ENCODE results near the gene TBXAS1. TPM values are rescaled to one million over a fixed set of nuclear protein-coding genes. Genes with fewer than 3 reads are reported as not detected.

Gene TBXAS1
- total and polyA plus RNA-seq, 4 donors: 4.1 to 22.4 (median 12.2) TPM

DNA sequence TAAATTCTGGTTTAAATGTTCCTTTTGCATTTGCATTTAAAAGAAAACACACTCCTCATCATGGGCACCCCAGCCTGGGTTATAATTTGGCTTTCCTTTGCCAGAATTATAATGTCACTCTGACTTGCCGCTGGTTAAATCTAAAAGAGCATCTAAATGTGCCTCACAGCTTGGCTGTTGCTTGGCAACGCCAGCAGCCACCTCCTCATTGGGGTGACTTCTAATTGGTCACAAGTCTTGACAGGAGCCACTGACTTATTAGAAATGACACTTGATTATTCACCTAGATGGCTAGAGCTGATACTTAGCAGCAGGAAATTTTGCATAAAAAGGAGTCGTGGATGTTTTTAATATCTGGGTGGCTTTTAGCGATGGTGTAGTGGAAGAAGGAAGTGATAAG is 114.3 kb downstream of the TBXAS1 start:
- Histone ChIP-seq H3K9me3 (ENCODE audit: control insufficient read depth in 4 of 4, low read length in 3 of 4) (peaks cover 0 to 10% (median 2%) of the 10 kb centered on the region in 4 donors), H3K9ac (ENCODE audit: low read depth in 1 of 2, low read length in 2 of 2) (no peak overlapping the region), H3K36me3 (ENCODE audit: control insufficient read depth in 4 of 4, insufficient read depth in 3 of 4, low read depth in 1 of 4, low read length in 3 of 4) (no peaks in the 10 kb centered on the region), H3K27ac (ENCODE audit: low read depth in 1 of 2, low read length in 2 of 2) (no peak overlapping the region), H3K27me3 (ENCODE audit: control insufficient read depth in 4 of 4, insufficient read depth in 4 of 4, low read length in 3 of 4) (no peaks in the 10 kb centered on the region), H3K4me3 (ENCODE audit: low read depth in 1 of 3, low read length in 3 of 3) (no peak overlapping the region), H3K4me1 (ENCODE audit: control insufficient read depth in 4 of 4, insufficient read depth in 4 of 4, low read length in 3 of 4) (no peaks in the 10 kb centered on the region)
- no peak for DNase-seq (ENCODE audit: low spot score)
- TF ChIP-seq TAF1 (conservative IDR thresholded peaks at IDR 0.05): no peak
- TF ChIP-seq FOXA2 (IDR thresholded peaks at IDR 0.05): no peak
- TF ChIP-seq, protein P1, sequence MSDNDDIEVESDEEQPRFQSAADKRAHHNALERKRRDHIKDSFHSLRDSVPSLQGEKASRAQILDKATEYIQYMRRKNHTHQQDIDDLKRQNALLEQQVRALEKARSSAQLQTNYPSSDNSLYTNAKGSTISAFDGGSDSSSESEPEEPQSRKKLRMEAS (IDR thresholded peaks at IDR 0.05): no peak
- TF ChIP-seq NR2F2 (IDR thresholded peaks at IDR 0.05): no peak
- TF ChIP-seq FOXA1 (IDR thresholded peaks at IDR 0.05): no peak
- TF ChIP-seq, protein P2, sequence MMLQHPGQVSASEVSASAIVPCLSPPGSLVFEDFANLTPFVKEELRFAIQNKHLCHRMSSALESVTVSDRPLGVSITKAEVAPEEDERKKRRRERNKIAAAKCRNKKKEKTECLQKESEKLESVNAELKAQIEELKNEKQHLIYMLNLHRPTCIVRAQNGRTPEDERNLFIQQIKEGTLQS (IDR thresholded peaks at IDR 0.05): no peak
- 87% methylated on average over 4 of the region's 4 CpGs for WGBS

DNA sequence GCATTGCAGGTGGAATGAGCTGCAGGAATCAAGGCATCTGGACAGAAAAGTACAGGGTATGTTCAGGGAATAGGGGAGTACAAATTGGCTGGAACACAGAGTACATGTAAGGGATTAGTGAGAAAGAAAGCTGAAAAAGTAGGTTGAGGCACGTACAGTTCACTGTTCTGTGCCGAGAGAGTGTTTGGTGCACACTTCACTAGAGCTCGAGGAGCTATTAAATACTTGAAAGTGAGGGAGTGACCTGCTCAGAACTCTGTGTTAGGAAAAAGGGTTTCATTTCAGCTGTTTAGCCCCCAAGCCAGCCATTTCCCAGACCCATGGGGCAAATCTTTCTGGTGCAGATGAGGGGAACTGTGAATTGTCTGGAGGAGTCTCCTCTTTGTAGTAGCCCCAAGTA is 115.2 kb downstream of the TBXAS1 start:
- H3K9me3 ChIP-seq (ENCODE audit: control insufficient read depth in 4 of 4, low read length in 3 of 4): peaks cover 0 to 10% (median 2%) of the 10 kb centered on the region in 4 donors
- no peak for DNase-seq (ENCODE audit: low spot score)
- no peak for TF ChIP-seq HNF4A (conservative IDR thresholded peaks at IDR 0.05)
- TF ChIP-seq HNF4G (IDR thresholded peaks at IDR 0.05): no peak
- TF ChIP-seq, protein P2 (IDR thresholded peaks at IDR 0.05): no peak
- TF ChIP-seq RXRA (IDR thresholded peaks at IDR 0.05): no peak
- TF ChIP-seq SP1 (IDR thresholded peaks at IDR 0.05): no peak
- no peak for TF ChIP-seq FOXA2 (IDR thresholded peaks at IDR 0.05)
- no peak for TF ChIP-seq JUND (IDR thresholded peaks at IDR 0.05)
- no peak for TF ChIP-seq NR2F2 (IDR thresholded peaks at IDR 0.05)
- TF ChIP-seq, protein P3, sequence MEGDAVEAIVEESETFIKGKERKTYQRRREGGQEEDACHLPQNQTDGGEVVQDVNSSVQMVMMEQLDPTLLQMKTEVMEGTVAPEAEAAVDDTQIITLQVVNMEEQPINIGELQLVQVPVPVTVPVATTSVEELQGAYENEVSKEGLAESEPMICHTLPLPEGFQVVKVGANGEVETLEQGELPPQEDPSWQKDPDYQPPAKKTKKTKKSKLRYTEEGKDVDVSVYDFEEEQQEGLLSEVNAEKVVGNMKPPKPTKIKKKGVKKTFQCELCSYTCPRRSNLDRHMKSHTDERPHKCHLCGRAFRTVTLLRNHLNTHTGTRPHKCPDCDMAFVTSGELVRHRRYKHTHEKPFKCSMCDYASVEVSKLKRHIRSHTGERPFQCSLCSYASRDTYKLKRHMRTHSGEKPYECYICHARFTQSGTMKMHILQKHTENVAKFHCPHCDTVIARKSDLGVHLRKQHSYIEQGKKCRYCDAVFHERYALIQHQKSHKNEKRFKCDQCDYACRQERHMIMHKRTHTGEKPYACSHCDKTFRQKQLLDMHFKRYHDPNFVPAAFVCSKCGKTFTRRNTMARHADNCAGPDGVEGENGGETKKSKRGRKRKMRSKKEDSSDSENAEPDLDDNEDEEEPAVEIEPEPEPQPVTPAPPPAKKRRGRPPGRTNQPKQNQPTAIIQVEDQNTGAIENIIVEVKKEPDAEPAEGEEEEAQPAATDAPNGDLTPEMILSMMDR (IDR thresholded peaks at IDR 0.05; ENCODE audit: low read depth, low read length, missing input control): no peak
- no peak for TF ChIP-seq TAF1 (conservative IDR thresholded peaks at IDR 0.05)
- TF ChIP-seq, protein P4, sequence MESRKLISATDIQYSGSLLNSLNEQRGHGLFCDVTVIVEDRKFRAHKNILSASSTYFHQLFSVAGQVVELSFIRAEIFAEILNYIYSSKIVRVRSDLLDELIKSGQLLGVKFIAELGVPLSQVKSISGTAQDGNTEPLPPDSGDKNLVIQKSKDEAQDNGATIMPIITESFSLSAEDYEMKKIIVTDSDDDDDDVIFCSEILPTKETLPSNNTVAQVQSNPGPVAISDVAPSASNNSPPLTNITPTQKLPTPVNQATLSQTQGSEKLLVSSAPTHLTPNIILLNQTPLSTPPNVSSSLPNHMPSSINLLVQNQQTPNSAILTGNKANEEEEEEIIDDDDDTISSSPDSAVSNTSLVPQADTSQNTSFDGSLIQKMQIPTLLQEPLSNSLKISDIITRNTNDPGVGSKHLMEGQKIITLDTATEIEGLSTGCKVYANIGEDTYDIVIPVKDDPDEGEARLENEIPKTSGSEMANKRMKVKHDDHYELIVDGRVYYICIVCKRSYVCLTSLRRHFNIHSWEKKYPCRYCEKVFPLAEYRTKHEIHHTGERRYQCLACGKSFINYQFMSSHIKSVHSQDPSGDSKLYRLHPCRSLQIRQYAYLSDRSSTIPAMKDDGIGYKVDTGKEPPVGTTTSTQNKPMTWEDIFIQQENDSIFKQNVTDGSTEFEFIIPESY (IDR thresholded peaks at IDR 0.05): no peak
- no peak for TF ChIP-seq RAD21 (IDR thresholded peaks at IDR 0.05)
- TF ChIP-seq, protein P5, sequence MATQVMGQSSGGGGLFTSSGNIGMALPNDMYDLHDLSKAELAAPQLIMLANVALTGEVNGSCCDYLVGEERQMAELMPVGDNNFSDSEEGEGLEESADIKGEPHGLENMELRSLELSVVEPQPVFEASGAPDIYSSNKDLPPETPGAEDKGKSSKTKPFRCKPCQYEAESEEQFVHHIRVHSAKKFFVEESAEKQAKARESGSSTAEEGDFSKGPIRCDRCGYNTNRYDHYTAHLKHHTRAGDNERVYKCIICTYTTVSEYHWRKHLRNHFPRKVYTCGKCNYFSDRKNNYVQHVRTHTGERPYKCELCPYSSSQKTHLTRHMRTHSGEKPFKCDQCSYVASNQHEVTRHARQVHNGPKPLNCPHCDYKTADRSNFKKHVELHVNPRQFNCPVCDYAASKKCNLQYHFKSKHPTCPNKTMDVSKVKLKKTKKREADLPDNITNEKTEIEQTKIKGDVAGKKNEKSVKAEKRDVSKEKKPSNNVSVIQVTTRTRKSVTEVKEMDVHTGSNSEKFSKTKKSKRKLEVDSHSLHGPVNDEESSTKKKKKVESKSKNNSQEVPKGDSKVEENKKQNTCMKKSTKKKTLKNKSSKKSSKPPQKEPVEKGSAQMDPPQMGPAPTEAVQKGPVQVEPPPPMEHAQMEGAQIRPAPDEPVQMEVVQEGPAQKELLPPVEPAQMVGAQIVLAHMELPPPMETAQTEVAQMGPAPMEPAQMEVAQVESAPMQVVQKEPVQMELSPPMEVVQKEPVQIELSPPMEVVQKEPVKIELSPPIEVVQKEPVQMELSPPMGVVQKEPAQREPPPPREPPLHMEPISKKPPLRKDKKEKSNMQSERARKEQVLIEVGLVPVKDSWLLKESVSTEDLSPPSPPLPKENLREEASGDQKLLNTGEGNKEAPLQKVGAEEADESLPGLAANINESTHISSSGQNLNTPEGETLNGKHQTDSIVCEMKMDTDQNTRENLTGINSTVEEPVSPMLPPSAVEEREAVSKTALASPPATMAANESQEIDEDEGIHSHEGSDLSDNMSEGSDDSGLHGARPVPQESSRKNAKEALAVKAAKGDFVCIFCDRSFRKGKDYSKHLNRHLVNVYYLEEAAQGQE (IDR thresholded peaks at IDR 0.05): no peak
- TF ChIP-seq, protein P1 (IDR thresholded peaks at IDR 0.05): no peak
- TF ChIP-seq GABPA (IDR thresholded peaks at IDR 0.05 in 1 of 2, conservative IDR thresholded peaks at IDR 0.05 in 1 of 2): no peak
- no peak for TF ChIP-seq FOXA1 (IDR thresholded peaks at IDR 0.05)
- TF ChIP-seq YY1 (IDR thresholded peaks at IDR 0.05): no peak
- TF ChIP-seq EGR1 (IDR thresholded peaks at IDR 0.05; ENCODE audit: low read depth in 2 of 2): no peak
- no peaks in the 10 kb centered on the region for H3K36me3 ChIP-seq (ENCODE audit: control insufficient read depth in 4 of 4, insufficient read depth in 3 of 4, low read depth in 1 of 4, low read length in 3 of 4)
- no peaks in the 10 kb centered on the region for H3K27me3 ChIP-seq (ENCODE audit: control insufficient read depth in 4 of 4, insufficient read depth in 4 of 4, low read length in 3 of 4)
- 87% methylated on average over 3 of the region's 3 CpGs for WGBS
- H3K27ac ChIP-seq (ENCODE audit: low read depth in 1 of 2, low read length in 2 of 2): no peak overlapping the region
- H3K9ac ChIP-seq (ENCODE audit: low read depth in 1 of 2, low read length in 2 of 2): no peak overlapping the region
- H3K4me3 ChIP-seq (ENCODE audit: low read depth in 1 of 3, low read length in 3 of 3): no peak overlapping the region
- no peaks in the 10 kb centered on the region for H3K4me1 ChIP-seq (ENCODE audit: control insufficient read depth in 4 of 4, insufficient read depth in 4 of 4, low read length in 3 of 4)

Measured in liver (tissue), 9 donors.